H1 (cell line): ENCODE data around the gene NDUFA9. TPM values are rescaled to one million over a fixed set of nuclear protein-coding genes. Genes with fewer than 3 reads are reported as not detected.
A peak's percentile ranks its signal among the peaks of the same experiment; 100 is the strongest.

Experiments
- CTCF ChIA-PET: fragments of 300-600 bp; sonication (Branson Sonifier 250); formaldehyde crosslinking; loops from one replicate; lab custom pipeline; 2021; ENCODE audit not compliant: partially characterized antibody; lab: Charles Lee
- POLR2A ChIA-PET: fragments of 300-600 bp; sonication (Branson Sonifier 250); formaldehyde crosslinking; loops from one replicate; lab custom pipeline; 2021; ENCODE audit warnings: inconsistent platforms; ENCODE audit not compliant: partially characterized antibody; lab: Charles Lee
- DNase-seq, 2 experiments: peaks; one replicate each; pipeline versions ENCODE4 v3.0.0 to v3.0.0-alpha.2; 2010 to 2022; ENCODE audit warnings: low spot score in 2 of 2, low read depth in 1 of 2, mixed read lengths in 1 of 2
- FAIRE-seq: peaks from 2 replicates; lab custom pipeline; 2011; peaks lifted over from hg19 to GRCh38; lab: Jason Lieb, UNC
- H2AFZ ChIP-seq: 2 replicates; pipeline ENCODE4 v1.8.1; 2012; ENCODE audit warnings: low read length, inconsistent platforms
- H2AK5ac ChIP-seq: 2 replicates; pipeline ENCODE4 v1.6.1; 2013; ENCODE audit warnings: low read depth, low read length
- H2BK120ac ChIP-seq: replicated peaks from 2 replicates; pipeline ENCODE3; 2013; ENCODE audit warnings: low read depth, low read length, inconsistent platforms
- H2BK12ac ChIP-seq: 2 replicates; pipeline ENCODE4 v1.6.1; 2013; ENCODE audit warnings: low read depth, low read length
- H2BK15ac ChIP-seq: 2 replicates; pipeline ENCODE4 v1.6.1; 2013; ENCODE audit warnings: low read length
- H2BK20ac ChIP-seq: 2 replicates; pipeline ENCODE4 v1.6.1; 2013; ENCODE audit warnings: low read length
- H2BK5ac ChIP-seq: 2 replicates; pipeline ENCODE4 v1.6.1; 2013; ENCODE audit warnings: low read depth, low read length
- H3K14ac ChIP-seq: 2 replicates; pipeline ENCODE4 v1.6.1; 2013; ENCODE audit warnings: inconsistent platforms; ENCODE audit not compliant: insufficient read length
- H3K18ac ChIP-seq: 2 replicates; pipeline ENCODE4 v1.6.1; 2013; ENCODE audit warnings: low read length; ENCODE audit errors: extremely low read depth
- H3K23ac ChIP-seq: 2 replicates; pipeline ENCODE4 v1.6.1; 2013; ENCODE audit warnings: inconsistent platforms; ENCODE audit not compliant: insufficient read length
- H3K23me2 ChIP-seq: 2 replicates; pipeline ENCODE4 v1.6.1; 2013; ENCODE audit warnings: low read depth, low read length
- H3K27ac ChIP-seq: 2 replicates; pipeline ENCODE4 v1.6.1; 2011; ENCODE audit warnings: low read depth, low read length, inconsistent platforms
- H3K27me3 ChIP-seq, 4 experiments: replicated peaks in 1 of 4; 1 replicate in 1 of 4; 2 replicates in 3 of 4; pipeline versions ENCODE4 v1.6.1 to v1.8.1; 2011 to 2013; ENCODE audit warnings: low read length in 3 of 4, mild to moderate bottlenecking in 3 of 4, inconsistent platforms in 2 of 4, mixed read lengths in 2 of 4, moderate library complexity in 1 of 4; ENCODE audit not compliant: control insufficient read depth in 3 of 4, insufficient read depth in 3 of 4; ENCODE audit errors: extremely low read depth in 1 of 4
- H3K36me3 ChIP-seq, 4 experiments: 2 replicates each; pipeline versions ENCODE4 v1.6.1 to v1.8.1; 2011 to 2013; ENCODE audit warnings: mild to moderate bottlenecking in 4 of 4, low read length in 3 of 4, moderate library complexity in 2 of 4, control low read depth in 1 of 4, inconsistent platforms in 1 of 4; ENCODE audit not compliant: insufficient read depth in 4 of 4, control insufficient read depth in 2 of 4
- H3K4ac ChIP-seq: replicated peaks from 2 replicates; pipeline ENCODE3; 2013; ENCODE audit warnings: low read length, low read depth, mixed read lengths, inconsistent platforms; ENCODE audit not compliant: insufficient read length
- H3K4me1 ChIP-seq, 4 experiments: replicated peaks in 1 of 4; 1 replicate in 1 of 4; 2 replicates in 3 of 4; pipeline versions ENCODE4 v1.6.1 to v1.8.1; 2011 to 2013; ENCODE audit warnings: low read length in 3 of 4, inconsistent platforms in 2 of 4, mixed read lengths in 1 of 4; ENCODE audit not compliant: insufficient read depth in 4 of 4, control insufficient read depth in 3 of 4
- H3K4me2 ChIP-seq, 2 experiments: 2 replicates each; pipeline versions ENCODE4 v1.6.1 to v1.8.1; 2011 to 2013; ENCODE audit warnings: low read depth in 2 of 2, low read length in 2 of 2, control low read depth in 1 of 2, inconsistent platforms in 1 of 2, mild to moderate bottlenecking in 1 of 2; ENCODE audit not compliant: insufficient read depth in 1 of 2
- H3K4me3 ChIP-seq, 4 experiments: fragments of 200-600, 300-600 bp in 1 of 4; sonication (generic), shearing (Covaris generic), sonication (Bioruptor Twin) in 1 of 4; 2 replicates each; pipeline versions ENCODE4 v1.5.1 to v1.8.1; 2011 to 2016; ENCODE audit warnings: low read length in 4 of 4, low read depth in 3 of 4, control low read depth in 2 of 4, inconsistent platforms in 2 of 4, mild to moderate bottlenecking in 2 of 4, mixed read lengths in 1 of 4, moderate library complexity in 1 of 4; ENCODE audit not compliant: insufficient read depth in 2 of 4; ENCODE audit errors: extremely low read depth in 1 of 4
- H3K56ac ChIP-seq: replicated peaks from 2 replicates; pipeline ENCODE3; 2013; ENCODE audit warnings: low read depth, mild to moderate bottlenecking, mixed read lengths, low read length, inconsistent platforms; ENCODE audit not compliant: insufficient read length
- H3K79me1 ChIP-seq: 2 replicates; pipeline ENCODE4 v1.6.1; 2013; ENCODE audit warnings: low read depth, low read length, control low read depth
- H3K79me2 ChIP-seq, 2 experiments: 2 replicates each; pipeline versions ENCODE4 v1.6.1 to v1.8.1; 2012 to 2013; ENCODE audit warnings: low read length in 2 of 2, mild to moderate bottlenecking in 2 of 2, inconsistent platforms in 1 of 2; ENCODE audit not compliant: insufficient read depth in 2 of 2, control insufficient read depth in 1 of 2
- H3K9ac ChIP-seq, 4 experiments: replicated peaks in 1 of 4; 1 replicate in 1 of 4; 2 replicates in 3 of 4; pipeline versions ENCODE4 v1.6.1 to v1.8.1; 2011 to 2013; ENCODE audit warnings: low read depth in 3 of 4, low read length in 3 of 4, control low read depth in 2 of 4, mild to moderate bottlenecking in 2 of 4, moderate library complexity in 2 of 4, inconsistent platforms in 1 of 4; ENCODE audit errors: extremely low read depth in 1 of 4
- H3K9me3 ChIP-seq, 2 experiments: 2 replicates each; pipeline versions ENCODE4 v1.6.1 to v1.8.1; 2012 to 2013; ENCODE audit warnings: mild to moderate bottlenecking in 2 of 2, moderate library complexity in 2 of 2, control low read depth in 1 of 2, inconsistent platforms in 1 of 2, low read depth in 1 of 2, low read length in 1 of 2, mixed read lengths in 1 of 2; ENCODE audit not compliant: insufficient read depth in 2 of 2
- H4K20me1 ChIP-seq, 2 experiments: replicated peaks in 1 of 2; 2 replicates each; pipeline versions ENCODE3 to v1.8.1; 2011 to 2013; ENCODE audit warnings: inconsistent platforms in 2 of 2, low read length in 2 of 2, mild to moderate bottlenecking in 1 of 2; ENCODE audit not compliant: insufficient read depth in 2 of 2, control insufficient read depth in 1 of 2
- H4K5ac ChIP-seq: 2 replicates; pipeline ENCODE4 v1.6.1; 2013; ENCODE audit warnings: low read length, low read depth, mixed read lengths, inconsistent platforms; ENCODE audit not compliant: insufficient read length
- H4K8ac ChIP-seq: 2 replicates; pipeline ENCODE4 v1.8.0; 2013; ENCODE audit warnings: mild to moderate bottlenecking, moderate library complexity, low read length, inconsistent platforms; ENCODE audit not compliant: insufficient read depth; ENCODE audit errors: extremely low read depth
- H4K91ac ChIP-seq: replicated peaks from 2 replicates; pipeline ENCODE3; 2013; ENCODE audit warnings: low read length, mixed read lengths, inconsistent platforms; ENCODE audit not compliant: insufficient read length
- ATF3 ChIP-seq: IDR thresholded peaks from 2 replicates; pipeline ENCODE4 v1.6.1; 2011; ENCODE audit warnings: low read depth, mild to moderate bottlenecking, low read length; ENCODE audit not compliant: insufficient read depth
- CBX5 ChIP-seq: fragments of 300-800, 300-1000 bp; sonication (generic); IDR thresholded peaks from 2 replicates; pipeline ENCODE4 v1.7.1; 2016; ENCODE audit warnings: antibody characterized with exemption, low read length, low read depth
- CHD1 ChIP-seq: IDR thresholded peaks from 2 replicates; pipeline ENCODE4 v1.6.1; 2012; ENCODE audit warnings: low read depth, low read length, improper control_type of control experiment
- CHD2 ChIP-seq: IDR thresholded peaks from 2 replicates; pipeline ENCODE4 v1.6.1; 2012; ENCODE audit warnings: low read length, improper control_type of control experiment
- JUND ChIP-seq: IDR thresholded peaks from 2 replicates; pipeline ENCODE4 v1.6.1; 2011; ENCODE audit warnings: mild to moderate bottlenecking, improper control_type of control experiment, low read length
- MAFK ChIP-seq: IDR thresholded peaks from 2 replicates; pipeline ENCODE4 v1.6.1; 2012; ENCODE audit warnings: low read depth, mild to moderate bottlenecking, improper control_type of control experiment, low read length
- RBBP5 ChIP-seq: IDR thresholded peaks from 2 replicates; pipeline ENCODE4 v1.7.1; 2012; ENCODE audit warnings: low read depth, mild to moderate bottlenecking, inconsistent platforms, low read length, moderate library complexity, borderline replicate concordance
- RXRA ChIP-seq: IDR thresholded peaks from 2 replicates; pipeline ENCODE4 v1.6.1; 2011; ENCODE audit warnings: low read depth, mild to moderate bottlenecking, low read length, moderate library complexity; ENCODE audit not compliant: insufficient read depth
- SP1 ChIP-seq: IDR thresholded peaks from 2 replicates; pipeline ENCODE4 v1.6.1; 2011; ENCODE audit warnings: low read depth, low read length
- TAF7 ChIP-seq: optimal IDR thresholded peaks from 2 replicates; pipeline ENCODE3; 2011; ENCODE audit warnings: low read depth, mild to moderate bottlenecking, inconsistent platforms, low read length, moderate library complexity, borderline replicate concordance
- TBP ChIP-seq: IDR thresholded peaks from 2 replicates; pipeline ENCODE4 v1.6.1; 2011; ENCODE audit warnings: low read depth, low read length, improper control_type of control experiment
- WGBS, 2 experiments: shearing (Covaris generic) in 1 of 2; methylation state at CpG; one replicate each; pipeline versions ENCODE4 v1.1.6 to v1.1.7; 2013 to 2015; ENCODE audit warnings: low lambda C conversion rate in 2 of 2, mixed read lengths in 2 of 2, inconsistent platforms in 1 of 2, low coverage in 1 of 2, missing lambda C conversion rate in 1 of 2; ENCODE audit not compliant: insufficient replicate concordance in 2 of 2, insufficient coverage in 1 of 2, insufficient read length in 1 of 2; ENCODE audit errors: extremely low coverage in 1 of 2, missing lambda C conversion rate in 1 of 2; 5-methylcytosine and 5-hydroxymethylcytosine counted together
- polyA plus RNA-seq, 7 experiments: library from polyadenylated mRNA; depleted of rRNA in 3 of 7; stranded (reverse) in 5 of 7; unstranded in 2 of 7; fragments of >200 nt in 5 of 7; fragments of 200-250 nt in 2 of 7; gene quantifications; 1 replicate in 5 of 7; 2 replicates in 1 of 7; 4 replicates in 1 of 7; pipeline versions ENCODE4 v1.2.1 to v1.2.3, GENCODE V29; 2011 to 2013; ENCODE audit warnings: missing spikeins in 2 of 7, mixed read lengths in 2 of 7
- total RNA-seq: library from RNA; stranded (reverse); fragmentation: NEBNext Ultra II Directional; extraction: Animal tissue kit (Norgen Biotek cat#: 25700); gene quantifications from 2 replicates; pipeline ENCODE4 v1.2.1, GENCODE V29; 2021

NDUFA9 gene
- total and polyA plus RNA-seq, 2 of the 8 experiments (the other 6 are each of a cell fraction or from before 2014, with no cell fraction given), result 50.2 to 67.0 TPM

- Histone ChIP-seq H2AFZ (no peak overlapping the region), H3K23ac (no peak overlapping the region), H4K91ac (no peak overlapping the region), H3K23me2 (0 out of 2 replicates have a peak, but pooled peaks cover 1% of the 10 kb centered on the region), H2BK5ac (no peak overlapping the region), H3K4me1 (0 out of 7 replicates have a peak, but pooled peaks cover 0 to 3% (median under 1%) of the 10 kb centered on the region in 4 experiments), H2BK12ac (no peak overlapping the region), H3K56ac (no peak overlapping the region), H3K27ac (no peak overlapping the region), H3K79me2 (peaks cover 0 to 9% of the 10 kb centered on the region in 2 experiments; a peak in 3 of 4 replicates), H2BK120ac (no peak overlapping the region), H4K20me1 (no peaks in the 10 kb centered on the region), H3K14ac (no peak overlapping the region), H2BK15ac (no peak overlapping the region), H3K4ac (no peak overlapping the region), H3K36me3 (no peaks in the 10 kb centered on the region), H2BK20ac (no peak overlapping the region), H3K9ac (no peak overlapping the region), H2AK5ac (no peak overlapping the region), H3K27me3 (no peaks in the 10 kb centered on the region), H3K4me2 (no peak overlapping the region), H3K4me3 (no peak overlapping the region), H3K79me1 (no peaks in the 10 kb centered on the region), H4K5ac (no peak overlapping the region), H3K18ac (no peak overlapping the region), H4K8ac (no peak overlapping the region), H3K9me3 (no peaks in the 10 kb centered on the region)
- TF ChIP-seq CHD1 (no peak), RBBP5 (no peak), CBX5 (no peak), JUND (no peak), ATF3 (no peak), CHD2 (no peak), MAFK (no peak), RXRA (no peak), TBP (no peak), SP1 (no peak), TAF7 (no peak)
- 100% methylated on average over 1 of the region's 1 CpG; no CpG with 5 or more reads in 1 of the 2 experiments for WGBS, 2 experiments
- peak; percentile 7 for FAIRE-seq
- POLR2A ChIA-PET, result interaction anchor here (0.7 to 1.1 kb wide), 3 partner anchors 14 to 1696 kb away, joined by 3 to 4 read pairs (median 3); no protein-coding TSS in a partner anchor
- CTCF ChIA-PET, result interaction anchor here (0.6 to 1.2 kb wide), 3 partner anchors 118 to 263 kb away, joined by 3 to 4 read pairs (median 4); no protein-coding TSS in a partner anchor
- no peak for DNase-seq
Measured at GRCh38 chr12:4645023-4645422, 3.9 kb upstream of the NDUFA9 start.
